Spleen (tissue), 11 donors: ENCODE data around the gene SLC4A11. TPM values are rescaled to one million over a fixed set of nuclear protein-coding genes. Genes with fewer than 3 reads are reported as not detected.

Experiments
- DNase-seq: peaks from one replicate; pipeline ENCODE4 v3.0.0-alpha.2; 2020
- H3K27ac ChIP-seq, 8 donors: fragments of 200-600 bp; sonication (generic) in 7 of 8; 1 replicate in 4 of 8; 2 replicates in 4 of 8; pipeline versions ENCODE4 v1.5.0 to v1.8.0; 2016 to 2021; ENCODE audit warnings: inconsistent platforms in 4 of 8, mild to moderate bottlenecking in 4 of 8, moderate library complexity in 1 of 8
- H3K27me3 ChIP-seq, 7 donors: fragments of 200-600 bp; sonication (generic) in 6 of 7; replicated peaks in 1 of 7; 1 replicate in 4 of 7; 2 replicates in 3 of 7; pipeline versions ENCODE4 v1.5.0 to v1.8.0; 2016 to 2021; ENCODE audit warnings: inconsistent platforms in 3 of 7, mild to moderate bottlenecking in 1 of 7
- H3K36me3 ChIP-seq, 6 donors: fragments of 200-600 bp; sonication (generic) in 5 of 6; 1 replicate in 4 of 6; 2 replicates in 2 of 6; pipeline versions ENCODE4 v1.5.0 to v1.8.0; 2016 to 2021; ENCODE audit warnings: inconsistent platforms in 2 of 6
- H3K4me1 ChIP-seq, 6 donors: fragments of 200-600 bp; sonication (generic) in 5 of 6; 1 replicate in 3 of 6; 2 replicates in 3 of 6; pipeline versions ENCODE4 v1.5.0 to v1.8.0; 2016 to 2021; ENCODE audit warnings: inconsistent platforms in 3 of 6
- H3K4me3 ChIP-seq, 8 donors: fragments of 200-600 bp; sonication (generic) in 7 of 8; 1 replicate in 4 of 8; 2 replicates in 4 of 8; pipeline versions ENCODE4 v1.5.0 to v1.8.0; 2016 to 2021; ENCODE audit warnings: inconsistent platforms in 4 of 8, mild to moderate bottlenecking in 4 of 8, moderate library complexity in 2 of 8
- H3K9me3 ChIP-seq, 8 donors: fragments of 200-600 bp; sonication (generic) in 7 of 8; 1 replicate in 4 of 8; 2 replicates in 4 of 8; pipeline versions ENCODE4 v1.5.0 to v1.8.0; 2016 to 2021; ENCODE audit warnings: inconsistent platforms in 4 of 8
- CTCF ChIP-seq, 11 experiments: fragments of 200-600 bp in 7 of 11; fragments of 450-650 bp in 4 of 11; sonication (generic) in 4 of 11; IDR thresholded peaks in 8 of 11; conservative IDR thresholded peaks in 3 of 11; 1 replicate in 7 of 11; 2 replicates in 4 of 11; pipeline versions ENCODE4 v1.4.0 to v1.8.0; 2016 to 2021; ENCODE audit warnings: antibody characterized with exemption in 11 of 11, inconsistent platforms in 4 of 11, mild to moderate bottlenecking in 1 of 11
- POLR2A ChIP-seq, 3 donors: fragments of 450-650 bp; IDR thresholded peaks; one replicate each; pipeline ENCODE4 v1.5.1; 2017; ENCODE audit warnings: antibody characterized with exemption in 3 of 3, mild to moderate bottlenecking in 1 of 3
- POLR2AphosphoS5 ChIP-seq, 3 donors: sonication (generic); formaldehyde crosslinking; IDR thresholded peaks; one replicate each; pipeline ENCODE4 v1.5.1; 2017; ENCODE audit warnings: antibody characterized with exemption in 3 of 3
- WGBS, 5 donors: extraction: QIAGEN DNeasy Blood & Tissue Kit in 3 of 5; methylation state at CpG; one replicate each; pipeline versions ENCODE4 v1.1.5 to v1.1.7; 2013 to 2018; 5-methylcytosine and 5-hydroxymethylcytosine counted together
- intact Hi-C: fragments of 100-400 bp; cut with DNase I; formaldehyde crosslinking; loops from one replicate; pipeline ENCODE4 v1.15.0; 2023; ENCODE audit warnings: low total_unique reads
- polyA plus RNA-seq, 3 donors: library from polyadenylated mRNA; stranded (reverse); fragments of 200-250 nt; gene quantifications; one replicate each; pipeline ENCODE4 v1.2.1, GENCODE V29; 2013
- total RNA-seq, 7 donors: library from RNA; depleted of rRNA in 3 of 7; stranded (reverse); fragments of >200 nt in 3 of 7; fragmentation: NEBNext Ultra II Directional in 4 of 7; extraction: Animal tissue kit (Norgen Biotek cat#: 25700) in 4 of 7; gene quantifications; one replicate each; pipeline versions ENCODE4 v1.1.0 to v1.2.1, GENCODE V29; 2016 to 2021
- donor health status: healthy with polysubstance abuse.
- donor health status: DM: no; HTN: no; CAD: no; lungs with moderate emphysema.
- donor health status: DM: no; HTN: no; CAD: no.
- donor health status: Bipolar disorder and iron deficiency.
- donor health status: healthy.
- donor health status: DM: no; HTN: no; CAD: no.
- donor health status: DM: yes; HTN: yes; CAD: no.

The SLC4A11 gene
- total and polyA plus RNA-seq, 10 donors = 0.52 to 1.6 (median 0.92) TPM

- Histone ChIP-seq H3K27me3 (no peaks in the 10 kb centered on the region), H3K27ac (peak within 1 kb of the TSS; percentile 70 to 95 (median 93)), H3K4me3 (peak within 1 kb of the TSS; percentile 44 to 96 (median 88)), H3K4me1 (peaks cover 17 to 37% (median 24%) of the 10 kb centered on the region in 6 donors), H3K36me3 (peaks cover 0 to 36% (median 20%) of the 10 kb centered on the region in 6 donors), H3K9me3 (no peaks in the 10 kb centered on the region)
- WGBS, 5 donors = 0 to 2% (median 0%) methylated on average over 28 to 48 of the region's 48 CpGs
- intact Hi-C loops = no loop called here
- peak; percentile 95 for DNase-seq
- TF ChIP-seq POLR2A (IDR thresholded peaks at IDR 0.05) (no peak), POLR2AphosphoS5 (IDR thresholded peaks at IDR 0.05) (peak; percentile 92 to 94 (median 93)), CTCF (IDR thresholded peaks at IDR 0.05 in 8 of 11, conservative IDR thresholded peaks at IDR 0.05 in 3 of 11) (peak in 1 of 11 experiments; percentile 11)
Observed at GRCh38 chr20:3204124-3204794, 34.7 kb downstream of the SLC4A11 start, which contains the start of gene DDRGK1. Gene DDRGK1 (minus strand): TSS chr20:3204682. CDS start chr20:3204627, 55 bp downstream.

GRCh38 chr20:3203315-3204123, 35.5 kb downstream of the SLC4A11 start:
- H3K27ac ChIP-seq = peak overlapping the region; percentile 70 to 95 (median 93)
- peak overlapping the region; percentile 44 to 96 (median 88) for H3K4me3 ChIP-seq
- TF ChIP-seq POLR2AphosphoS5 (IDR thresholded peaks at IDR 0.05) (peak in 1 of 3 donors; percentile 6), POLR2A (IDR thresholded peaks at IDR 0.05) (no peak)
- 15 to 21% (median 15%) methylated on average over 28 to 31 of the region's 31 CpGs for WGBS, 5 donors
- no peaks in the 10 kb centered on the region for H3K9me3 ChIP-seq
- peak; percentile 83 for DNase-seq
- peaks cover 0 to 43% (median 27%) of the 10 kb centered on the region in 6 donors for H3K36me3 ChIP-seq
- H3K27me3 ChIP-seq = no peaks in the 10 kb centered on the region
- intact Hi-C loops = no loop called here
- peaks cover 15 to 32% (median 21%) of the 10 kb centered on the region in 6 donors for H3K4me1 ChIP-seq

DNA sequence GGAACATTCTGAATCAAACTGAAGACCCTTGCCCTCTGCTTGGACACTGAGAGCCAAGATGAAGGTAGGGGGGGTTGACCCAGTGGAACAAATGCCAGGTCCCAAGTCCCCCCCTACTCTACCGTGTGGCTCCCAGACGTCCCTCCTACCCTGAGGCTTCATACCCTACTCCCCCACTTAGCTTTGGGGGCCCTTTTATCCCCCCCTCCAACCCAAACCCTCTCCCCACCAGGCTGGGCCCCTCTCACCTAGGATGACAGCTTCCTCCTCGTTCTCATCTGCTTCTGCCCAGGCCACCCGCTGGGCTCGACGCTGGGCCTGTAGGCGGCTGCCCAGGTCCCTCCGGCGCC, 36.0 kb downstream of the SLC4A11 start:
- H3K27me3 ChIP-seq = no peaks in the 10 kb centered on the region
- H3K36me3 ChIP-seq = peaks cover 0 to 49% (median 31%) of the 10 kb centered on the region in 6 donors
- peaks cover 12 to 26% (median 18%) of the 10 kb centered on the region in 6 donors for H3K4me1 ChIP-seq
- H3K4me3 ChIP-seq = peak overlapping the region in 7 of 8 donors; percentile 44 to 96 (median 87)
- no peaks in the 10 kb centered on the region for H3K9me3 ChIP-seq
- intact Hi-C loops = no loop called here
- DNase-seq = no peak
- no peak for TF ChIP-seq POLR2AphosphoS5 (IDR thresholded peaks at IDR 0.05)
- TF ChIP-seq CTCF (IDR thresholded peaks at IDR 0.05 in 8 of 11, conservative IDR thresholded peaks at IDR 0.05 in 3 of 11) = no peak
- no peak for TF ChIP-seq POLR2A (IDR thresholded peaks at IDR 0.05)
- peak overlapping the region in 5 of 8 donors; percentile 6 to 95 (median 94) for H3K27ac ChIP-seq
- 68 to 81% (median 69%) methylated on average over 8 to 9 of the region's 9 CpGs for WGBS, 5 donors

- Histone ChIP-seq H3K4me1 (peaks cover 12 to 24% (median 18%) of the 10 kb centered on the region in 6 donors), H3K27me3 (no peaks in the 10 kb centered on the region), H3K4me3 (no peak overlapping the region), H3K9me3 (no peaks in the 10 kb centered on the region), H3K36me3 (peaks cover 0 to 77% (median 53%) of the 10 kb centered on the region in 6 donors), H3K27ac (no peak overlapping the region)
- intact Hi-C loops = no loop called here
- peak; percentile 63 for DNase-seq
- TF ChIP-seq POLR2AphosphoS5 (IDR thresholded peaks at IDR 0.05) = no peak
- TF ChIP-seq CTCF (IDR thresholded peaks at IDR 0.05 in 8 of 11, conservative IDR thresholded peaks at IDR 0.05 in 3 of 11) = no peak
- TF ChIP-seq POLR2A (IDR thresholded peaks at IDR 0.05) = no peak
- 92 to 95% (median 93%) methylated on average over 27 of the region's 27 CpGs for WGBS, 5 donors
Observed at GRCh38 chr20:3199976-3200755, 38.8 kb downstream of the SLC4A11 start.
